ENCODE measurements around the gene ARHGAP32.

Gene ARHGAP32

DNA sequence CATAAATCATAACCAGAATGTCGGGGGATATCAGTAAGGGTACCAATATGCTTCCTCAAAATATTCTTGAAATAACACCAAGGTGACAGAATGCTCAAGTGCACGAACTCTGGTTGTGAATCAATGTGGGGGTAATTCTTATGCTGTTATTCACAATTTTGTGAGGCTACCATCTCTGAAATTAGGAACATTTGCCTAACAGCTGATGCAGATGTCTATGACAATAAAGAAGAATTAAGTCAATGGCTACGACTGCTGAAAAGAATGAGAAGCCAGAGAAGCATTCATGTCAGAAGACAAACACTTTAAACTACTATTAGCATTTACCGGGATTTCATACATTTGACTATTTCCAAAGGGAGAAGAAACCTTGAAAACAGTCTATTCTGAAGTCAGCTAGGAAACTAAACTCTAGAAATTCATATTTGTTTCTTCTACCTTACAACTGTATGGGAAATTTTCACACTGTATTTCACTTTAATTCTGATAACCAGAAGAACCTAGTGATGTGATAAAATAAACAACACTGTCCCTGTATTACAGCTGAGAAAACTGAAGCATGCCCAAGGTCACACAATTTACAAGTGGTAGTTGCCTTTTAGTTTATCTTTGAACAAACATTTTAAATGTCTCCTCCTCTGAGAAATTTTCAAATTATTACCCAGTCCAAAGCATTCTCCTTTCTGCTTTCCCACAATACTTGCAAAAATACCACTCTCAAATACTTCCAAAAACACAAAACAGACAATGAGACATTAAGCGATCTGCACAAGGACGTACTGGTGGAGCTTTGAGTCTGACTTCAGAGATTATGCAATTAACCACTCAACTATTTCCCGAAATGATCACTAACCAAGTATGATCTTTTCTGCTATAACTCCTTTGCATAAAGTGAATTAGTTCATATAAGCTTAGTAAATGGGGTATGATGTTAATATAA is 18.0 kb upstream of the ARHGAP32 start:
- H3K36me3 ChIP-seq, result no peaks in the 10 kb centered on the region
- H3K4me3 ChIP-seq (ENCODE audit: low read depth, low read length), result no peak overlapping the region
- H3K27me3 ChIP-seq, result no peaks in the 10 kb centered on the region
- no peaks in the 10 kb centered on the region for H3K4me1 ChIP-seq
- TF ChIP-seq, protein P1, sequence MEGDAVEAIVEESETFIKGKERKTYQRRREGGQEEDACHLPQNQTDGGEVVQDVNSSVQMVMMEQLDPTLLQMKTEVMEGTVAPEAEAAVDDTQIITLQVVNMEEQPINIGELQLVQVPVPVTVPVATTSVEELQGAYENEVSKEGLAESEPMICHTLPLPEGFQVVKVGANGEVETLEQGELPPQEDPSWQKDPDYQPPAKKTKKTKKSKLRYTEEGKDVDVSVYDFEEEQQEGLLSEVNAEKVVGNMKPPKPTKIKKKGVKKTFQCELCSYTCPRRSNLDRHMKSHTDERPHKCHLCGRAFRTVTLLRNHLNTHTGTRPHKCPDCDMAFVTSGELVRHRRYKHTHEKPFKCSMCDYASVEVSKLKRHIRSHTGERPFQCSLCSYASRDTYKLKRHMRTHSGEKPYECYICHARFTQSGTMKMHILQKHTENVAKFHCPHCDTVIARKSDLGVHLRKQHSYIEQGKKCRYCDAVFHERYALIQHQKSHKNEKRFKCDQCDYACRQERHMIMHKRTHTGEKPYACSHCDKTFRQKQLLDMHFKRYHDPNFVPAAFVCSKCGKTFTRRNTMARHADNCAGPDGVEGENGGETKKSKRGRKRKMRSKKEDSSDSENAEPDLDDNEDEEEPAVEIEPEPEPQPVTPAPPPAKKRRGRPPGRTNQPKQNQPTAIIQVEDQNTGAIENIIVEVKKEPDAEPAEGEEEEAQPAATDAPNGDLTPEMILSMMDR (IDR thresholded peaks at IDR 0.05; ENCODE audit: low read depth, low read length), result no peak
- H3K9me3 ChIP-seq, result no peaks in the 10 kb centered on the region
- no peak for DNase-seq

- Histone ChIP-seq H3K27me3 (no peaks in the 10 kb centered on the region), H3K9me3 (no peaks in the 10 kb centered on the region), H3K36me3 (no peaks in the 10 kb centered on the region), H3K4me3 (ENCODE audit: low read depth, low read length) (no peak overlapping the region), H3K4me1 (no peaks in the 10 kb centered on the region)
- TF ChIP-seq, protein P1 (IDR thresholded peaks at IDR 0.05; ENCODE audit: low read depth, low read length), result no peak
- DNase-seq, result no peak
These were observed 16.7 kb upstream of the ARHGAP32 start for GRCh38 chr11:129208863-129209262.

GRCh38 chr11:129204150-129204838 is 12.2 kb upstream of the ARHGAP32 start:
- Histone ChIP-seq H3K27me3 (no peaks in the 10 kb centered on the region), H3K4me3 (ENCODE audit: low read depth, low read length) (no peak overlapping the region), H3K36me3 (no peaks in the 10 kb centered on the region), H3K4me1 (no peaks in the 10 kb centered on the region), H3K9me3 (no peaks in the 10 kb centered on the region; the same call in 1 of the 2 replicates)
- TF ChIP-seq, protein P1 (IDR thresholded peaks at IDR 0.05; ENCODE audit: low read depth, low read length), result no peak
- no peak for DNase-seq

GRCh38 chr11:129202646-129203045 is 10.5 kb upstream of the ARHGAP32 start:
- Histone ChIP-seq H3K4me1 (no peaks in the 10 kb centered on the region), H3K27me3 (no peaks in the 10 kb centered on the region), H3K36me3 (no peaks in the 10 kb centered on the region), H3K9me3 (no peaks in the 10 kb centered on the region; the same call in 1 of the 2 replicates), H3K4me3 (ENCODE audit: low read depth, low read length) (no peak overlapping the region)
- DNase-seq, result no peak
- TF ChIP-seq, protein P1 (IDR thresholded peaks at IDR 0.05; ENCODE audit: low read depth, low read length), result no peak

- Histone ChIP-seq H3K27me3 (no peaks in the 10 kb centered on the region), H3K4me3 (ENCODE audit: low read depth, low read length) (no peak overlapping the region), H3K4me1 (no peaks in the 10 kb centered on the region), H3K9me3 (no peaks in the 10 kb centered on the region), H3K36me3 (no peaks in the 10 kb centered on the region)
- DNase-seq, result no peak
- TF ChIP-seq, protein P1 (IDR thresholded peaks at IDR 0.05; ENCODE audit: low read depth, low read length), result no peak
These were observed 3.6 kb upstream of the ARHGAP32 start for GRCh38 chr11:129195682-129196081.

Data from BE2C (cell line).